SU-DHL-6 (cell line): Measurements from ENCODE around the gene BTBD16.

Experiments
- CTCF ChIP-seq: fragments of 200-600 bp; sonication (generic); IDR thresholded peaks from one replicate; pipeline ENCODE4 v1.5.1; 2017; ENCODE audit warnings: antibody characterized with exemption, mild to moderate bottlenecking, low read length, moderate library complexity; ENCODE audit not compliant: insufficient read depth, poor library complexity, severe bottlenecking
- EZH2phosphoT487 ChIP-seq: fragments of 200-600 bp; sonication (generic), shearing (Covaris generic); conservative IDR thresholded peaks from 2 replicates; pipeline ENCODE4 v1.6.1; 2018; ENCODE audit warnings: mild to moderate bottlenecking, antibody characterized with exemption, low read length, moderate library complexity, mixed read lengths

- TF ChIP-seq CTCF (no peak), EZH2phosphoT487 (no peak)
Measured at GRCh38 chr10:122293961-122294380, 22.9 kb downstream of the BTBD16 start.
